H1 (cell line): ENCODE results near the gene SLX4. TPM values are rescaled to one million over a fixed set of nuclear protein-coding genes. Genes with fewer than 3 reads are reported as not detected.

Experiments used
- CTCF ChIA-PET: fragments of 300-600 bp; sonication (Branson Sonifier 250); formaldehyde crosslinking; loops from one replicate; lab custom pipeline; 2021; ENCODE audit not compliant: partially characterized antibody; lab: Charles Lee
- POLR2A ChIA-PET: fragments of 300-600 bp; sonication (Branson Sonifier 250); formaldehyde crosslinking; loops from one replicate; lab custom pipeline; 2021; ENCODE audit warnings: inconsistent platforms; ENCODE audit not compliant: partially characterized antibody; lab: Charles Lee
- DNase-seq, 2 experiments: peaks; one replicate each; pipeline versions ENCODE4 v3.0.0 to v3.0.0-alpha.2; 2010 to 2022; ENCODE audit warnings: low spot score in 2 of 2, low read depth in 1 of 2, mixed read lengths in 1 of 2
- FAIRE-seq: peaks from 2 replicates; lab custom pipeline; 2011; peaks lifted over from hg19 to GRCh38; lab: Jason Lieb, UNC
- H2AFZ ChIP-seq: 2 replicates; pipeline ENCODE4 v1.8.1; 2012; ENCODE audit warnings: low read length, inconsistent platforms
- H2AK5ac ChIP-seq: 2 replicates; pipeline ENCODE4 v1.6.1; 2013; ENCODE audit warnings: low read depth, low read length
- H2BK120ac ChIP-seq: replicated peaks from 2 replicates; pipeline ENCODE3; 2013; ENCODE audit warnings: low read depth, low read length, inconsistent platforms
- H2BK12ac ChIP-seq: 2 replicates; pipeline ENCODE4 v1.6.1; 2013; ENCODE audit warnings: low read depth, low read length
- H2BK15ac ChIP-seq: 2 replicates; pipeline ENCODE4 v1.6.1; 2013; ENCODE audit warnings: low read length
- H2BK20ac ChIP-seq: 2 replicates; pipeline ENCODE4 v1.6.1; 2013; ENCODE audit warnings: low read length
- H2BK5ac ChIP-seq: 2 replicates; pipeline ENCODE4 v1.6.1; 2013; ENCODE audit warnings: low read depth, low read length
- H3K14ac ChIP-seq: 2 replicates; pipeline ENCODE4 v1.6.1; 2013; ENCODE audit warnings: inconsistent platforms; ENCODE audit not compliant: insufficient read length
- H3K18ac ChIP-seq: 2 replicates; pipeline ENCODE4 v1.6.1; 2013; ENCODE audit warnings: low read length; ENCODE audit errors: extremely low read depth
- H3K23ac ChIP-seq: 2 replicates; pipeline ENCODE4 v1.6.1; 2013; ENCODE audit warnings: inconsistent platforms; ENCODE audit not compliant: insufficient read length
- H3K23me2 ChIP-seq: 2 replicates; pipeline ENCODE4 v1.6.1; 2013; ENCODE audit warnings: low read depth, low read length
- H3K27ac ChIP-seq: 2 replicates; pipeline ENCODE4 v1.6.1; 2011; ENCODE audit warnings: low read depth, low read length, inconsistent platforms
- H3K27me3 ChIP-seq, 4 experiments: replicated peaks in 1 of 4; 1 replicate in 1 of 4; 2 replicates in 3 of 4; pipeline versions ENCODE4 v1.6.1 to v1.8.1; 2011 to 2013; ENCODE audit warnings: low read length in 3 of 4, mild to moderate bottlenecking in 3 of 4, inconsistent platforms in 2 of 4, mixed read lengths in 2 of 4, moderate library complexity in 1 of 4; ENCODE audit not compliant: control insufficient read depth in 3 of 4, insufficient read depth in 3 of 4; ENCODE audit errors: extremely low read depth in 1 of 4
- H3K36me3 ChIP-seq, 4 experiments: 2 replicates each; pipeline versions ENCODE4 v1.6.1 to v1.8.1; 2011 to 2013; ENCODE audit warnings: mild to moderate bottlenecking in 4 of 4, low read length in 3 of 4, moderate library complexity in 2 of 4, control low read depth in 1 of 4, inconsistent platforms in 1 of 4; ENCODE audit not compliant: insufficient read depth in 4 of 4, control insufficient read depth in 2 of 4
- H3K4ac ChIP-seq: replicated peaks from 2 replicates; pipeline ENCODE3; 2013; ENCODE audit warnings: low read length, low read depth, mixed read lengths, inconsistent platforms; ENCODE audit not compliant: insufficient read length
- H3K4me1 ChIP-seq, 4 experiments: replicated peaks in 1 of 4; 1 replicate in 1 of 4; 2 replicates in 3 of 4; pipeline versions ENCODE4 v1.6.1 to v1.8.1; 2011 to 2013; ENCODE audit warnings: low read length in 3 of 4, inconsistent platforms in 2 of 4, mixed read lengths in 1 of 4; ENCODE audit not compliant: insufficient read depth in 4 of 4, control insufficient read depth in 3 of 4
- H3K4me2 ChIP-seq, 2 experiments: 2 replicates each; pipeline versions ENCODE4 v1.6.1 to v1.8.1; 2011 to 2013; ENCODE audit warnings: low read depth in 2 of 2, low read length in 2 of 2, control low read depth in 1 of 2, inconsistent platforms in 1 of 2, mild to moderate bottlenecking in 1 of 2; ENCODE audit not compliant: insufficient read depth in 1 of 2
- H3K4me3 ChIP-seq, 4 experiments: fragments of 200-600, 300-600 bp in 1 of 4; sonication (generic), shearing (Covaris generic), sonication (Bioruptor Twin) in 1 of 4; 2 replicates each; pipeline versions ENCODE4 v1.5.1 to v1.8.1; 2011 to 2016; ENCODE audit warnings: low read length in 4 of 4, low read depth in 3 of 4, control low read depth in 2 of 4, inconsistent platforms in 2 of 4, mild to moderate bottlenecking in 2 of 4, mixed read lengths in 1 of 4, moderate library complexity in 1 of 4; ENCODE audit not compliant: insufficient read depth in 2 of 4; ENCODE audit errors: extremely low read depth in 1 of 4
- H3K56ac ChIP-seq: replicated peaks from 2 replicates; pipeline ENCODE3; 2013; ENCODE audit warnings: low read depth, mild to moderate bottlenecking, mixed read lengths, low read length, inconsistent platforms; ENCODE audit not compliant: insufficient read length
- H3K79me1 ChIP-seq: 2 replicates; pipeline ENCODE4 v1.6.1; 2013; ENCODE audit warnings: low read depth, low read length, control low read depth
- H3K79me2 ChIP-seq, 2 experiments: 2 replicates each; pipeline versions ENCODE4 v1.6.1 to v1.8.1; 2012 to 2013; ENCODE audit warnings: low read length in 2 of 2, mild to moderate bottlenecking in 2 of 2, inconsistent platforms in 1 of 2; ENCODE audit not compliant: insufficient read depth in 2 of 2, control insufficient read depth in 1 of 2
- H3K9ac ChIP-seq, 4 experiments: replicated peaks in 1 of 4; 1 replicate in 1 of 4; 2 replicates in 3 of 4; pipeline versions ENCODE4 v1.6.1 to v1.8.1; 2011 to 2013; ENCODE audit warnings: low read depth in 3 of 4, low read length in 3 of 4, control low read depth in 2 of 4, mild to moderate bottlenecking in 2 of 4, moderate library complexity in 2 of 4, inconsistent platforms in 1 of 4; ENCODE audit errors: extremely low read depth in 1 of 4
- H3K9me3 ChIP-seq, 2 experiments: 2 replicates each; pipeline versions ENCODE4 v1.6.1 to v1.8.1; 2012 to 2013; ENCODE audit warnings: mild to moderate bottlenecking in 2 of 2, moderate library complexity in 2 of 2, control low read depth in 1 of 2, inconsistent platforms in 1 of 2, low read depth in 1 of 2, low read length in 1 of 2, mixed read lengths in 1 of 2; ENCODE audit not compliant: insufficient read depth in 2 of 2
- H4K20me1 ChIP-seq, 2 experiments: replicated peaks in 1 of 2; 2 replicates each; pipeline versions ENCODE3 to v1.8.1; 2011 to 2013; ENCODE audit warnings: inconsistent platforms in 2 of 2, low read length in 2 of 2, mild to moderate bottlenecking in 1 of 2; ENCODE audit not compliant: insufficient read depth in 2 of 2, control insufficient read depth in 1 of 2
- H4K5ac ChIP-seq: 2 replicates; pipeline ENCODE4 v1.6.1; 2013; ENCODE audit warnings: low read length, low read depth, mixed read lengths, inconsistent platforms; ENCODE audit not compliant: insufficient read length
- H4K8ac ChIP-seq: 2 replicates; pipeline ENCODE4 v1.8.0; 2013; ENCODE audit warnings: mild to moderate bottlenecking, moderate library complexity, low read length, inconsistent platforms; ENCODE audit not compliant: insufficient read depth; ENCODE audit errors: extremely low read depth
- H4K91ac ChIP-seq: replicated peaks from 2 replicates; pipeline ENCODE3; 2013; ENCODE audit warnings: low read length, mixed read lengths, inconsistent platforms; ENCODE audit not compliant: insufficient read length
- HDAC6 ChIP-seq: IDR thresholded peaks from one replicate; pipeline ENCODE4 v1.7.1; 2012; ENCODE audit warnings: low read depth, mild to moderate bottlenecking, inconsistent platforms, low read length, moderate library complexity
- KDM1A ChIP-seq: fragments of 200-600, 300-600 bp; sonication (generic); IDR thresholded peaks from 2 replicates; pipeline ENCODE4 v1.7.1; 2016; ENCODE audit warnings: mild to moderate bottlenecking, low read length, borderline replicate concordance
- WGBS, 2 experiments: shearing (Covaris generic) in 1 of 2; methylation state at CpG; one replicate each; pipeline versions ENCODE4 v1.1.6 to v1.1.7; 2013 to 2015; ENCODE audit warnings: low lambda C conversion rate in 2 of 2, mixed read lengths in 2 of 2, inconsistent platforms in 1 of 2, low coverage in 1 of 2, missing lambda C conversion rate in 1 of 2; ENCODE audit not compliant: insufficient replicate concordance in 2 of 2, insufficient coverage in 1 of 2, insufficient read length in 1 of 2; ENCODE audit errors: extremely low coverage in 1 of 2, missing lambda C conversion rate in 1 of 2; 5-methylcytosine and 5-hydroxymethylcytosine counted together
- polyA plus RNA-seq, 7 experiments: library from polyadenylated mRNA; depleted of rRNA in 3 of 7; stranded (reverse) in 5 of 7; unstranded in 2 of 7; fragments of >200 nt in 5 of 7; fragments of 200-250 nt in 2 of 7; gene quantifications; 1 replicate in 5 of 7; 2 replicates in 1 of 7; 4 replicates in 1 of 7; pipeline versions ENCODE4 v1.2.1 to v1.2.3, GENCODE V29; 2011 to 2013; ENCODE audit warnings: missing spikeins in 2 of 7, mixed read lengths in 2 of 7
- total RNA-seq: library from RNA; stranded (reverse); fragmentation: NEBNext Ultra II Directional; extraction: Animal tissue kit (Norgen Biotek cat#: 25700); gene quantifications from 2 replicates; pipeline ENCODE4 v1.2.1, GENCODE V29; 2021

Gene SLX4
- total and polyA plus RNA-seq, 2 of the 8 experiments (the other 6 are each of a cell fraction or from before 2014, with no cell fraction given): 4.4 to 11.4 TPM

GRCh38 chr16:3578610-3579551 is 32.5 kb downstream of the SLX4 start:
- Histone ChIP-seq H3K9me3 (no peaks in the 10 kb centered on the region), H3K23me2 (no peaks in the 10 kb centered on the region; the same call in 1 of the 2 replicates), H2BK12ac (0 out of 2 replicates have a peak overlapping the region, but pooled peaks have one; percentile 11), H3K9ac (no peak overlapping the region), H3K36me3 (peaks cover 0 to 10% (median under 1%) of the 10 kb centered on the region in 4 experiments; a peak in 1 of 8 replicates), H4K5ac (no peak overlapping the region), H2AFZ (peak overlapping the region; percentile 96), H3K14ac (no peak overlapping the region), H3K4me2 (peak overlapping the region; percentile 43 to 60; a peak in 3 of 4 replicates), H3K56ac (no peak overlapping the region), H4K8ac (peak overlapping the region; percentile 69; the same call in 1 of the 2 replicates), H4K91ac (no peak overlapping the region), H2BK20ac (no peak overlapping the region), H2AK5ac (no peak overlapping the region), H3K18ac (peak overlapping the region; percentile 87), H3K27me3 (no peaks in the 10 kb centered on the region), H3K79me2 (no peaks in the 10 kb centered on the region), H2BK120ac (no peak overlapping the region), H2BK5ac (0 out of 2 replicates have a peak overlapping the region, but pooled peaks have one; percentile 13), H3K4ac (peak overlapping the region; percentile 2), H3K79me1 (no peaks in the 10 kb centered on the region), H3K4me3 (peak overlapping the region in 1 of 4 experiments; percentile 46; a peak in 2 of 8 replicates), H2BK15ac (peak overlapping the region; percentile 53; the same call in 1 of the 2 replicates), H3K4me1 (peaks cover 0 to 9% (median 7%) of the 10 kb centered on the region in 4 experiments; a peak in 6 of 7 replicates), H4K20me1 (peaks cover 0 to 2% of the 10 kb centered on the region in 2 experiments), H3K27ac (peak overlapping the region; percentile 29; the same call in 1 of the 2 replicates), H3K23ac (no peak overlapping the region)
- TF ChIP-seq KDM1A (peak; percentile 83; the same call in 1 of the 2 replicates), HDAC6 (no peak)
- peak in 1 of 2 experiments; percentile 69 for DNase-seq
- 70% methylated on average over 12 of the region's 20 CpGs; no CpG with 5 or more reads in 1 of the 2 experiments for WGBS, 2 experiments
- ChIA-PET CTCF (no interaction called here), POLR2A (interaction anchor here (0.6 to 2.2 kb wide), 6 partner anchors 10 to 93 kb away, joined by 3 to 7 read pairs (median 4); no protein-coding TSS in a partner anchor)
- no peak for FAIRE-seq
